Activated CD4-positive, alpha-beta T cell treated with anti-CD3 and anti-CD28 coated beads, Interleukin-2, Interleukin-4, amounts not matched to agents 100 ng/mL and 50 ng/mL, durations not matched to agents 16 hours and 8 hours (primary cell): ENCODE results near the gene SERPINB3.
"Not testable (repeated sequence)": the region's sequence is repeated elsewhere in the genome, so short reads cannot be mapped to it uniquely, and the experiment has no call there.

Experiments used
- DNase-seq: peaks from one replicate; pipeline ENCODE4 v3.0.0-alpha.2; 2020; ENCODE audit warnings: low spot score

SERPINB3 gene

GRCh38 chr18:63661750-63662149, at the start of gene SERPINB3:
Gene SERPINB3, minus strand, starts transcription at chr18:63661893. Its CDS starts 677 bp downstream, at chr18:63661216.
- not testable (repeated sequence) for DNase-seq

DNA sequence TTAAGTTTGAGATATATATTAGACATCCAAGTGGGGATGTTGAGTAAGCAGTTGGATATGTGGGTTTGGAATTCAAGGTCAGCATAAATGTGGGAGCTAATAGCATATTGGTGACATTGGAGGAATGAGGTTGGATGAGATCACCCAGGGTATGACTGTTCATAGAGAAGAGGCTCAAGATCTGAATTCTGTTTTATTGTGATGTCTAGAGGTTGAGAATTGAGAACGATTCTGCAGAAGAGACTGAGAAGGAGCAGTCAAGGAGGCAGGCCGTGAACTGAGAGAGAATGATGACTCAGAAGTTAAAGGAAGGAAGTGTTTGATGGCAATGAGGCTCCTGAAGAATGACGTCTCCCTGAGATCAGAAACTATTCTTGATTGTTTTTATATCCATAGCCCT, 47.0 kb upstream of the SERPINB3 start:
- no peak for DNase-seq

GRCh38 chr18:63707816-63708215, 46.1 kb upstream of the SERPINB3 start:
- no peak for DNase-seq

DNA sequence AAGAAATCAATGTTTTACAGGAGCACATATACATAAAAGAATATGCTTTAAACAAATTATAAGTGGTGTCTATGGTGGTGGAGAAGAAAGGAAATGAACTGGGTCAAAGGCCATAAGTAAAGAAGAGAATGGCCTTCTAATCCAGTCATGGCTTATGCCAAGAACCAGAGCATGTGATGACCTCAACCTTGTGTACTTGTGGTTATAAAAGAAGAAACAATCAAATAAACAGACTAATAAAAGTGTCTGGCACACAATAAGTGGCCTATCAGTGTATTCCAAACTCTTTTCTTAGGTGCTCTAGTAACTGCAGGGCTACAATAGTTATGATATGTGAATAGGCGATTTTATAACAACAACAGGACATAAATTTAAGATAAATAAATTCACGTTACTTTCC, 43.7 kb upstream of the SERPINB3 start:
- no peak for DNase-seq

GRCh38 chr18:63702660-63703059, 41.0 kb upstream of the SERPINB3 start, which contains the start of gene SERPINB11:
Gene SERPINB11, plus strand, starts transcription at chr18:63702960. Its CDS starts 7,234 bp downstream, at chr18:63710194.
- no peak for DNase-seq

GRCh38 chr18:63701952-63702351, 40.3 kb upstream of the SERPINB3 start:
- no peak for DNase-seq

GRCh38 chr18:63700501-63700900, 38.8 kb upstream of the SERPINB3 start:
- no peak for DNase-seq

DNA sequence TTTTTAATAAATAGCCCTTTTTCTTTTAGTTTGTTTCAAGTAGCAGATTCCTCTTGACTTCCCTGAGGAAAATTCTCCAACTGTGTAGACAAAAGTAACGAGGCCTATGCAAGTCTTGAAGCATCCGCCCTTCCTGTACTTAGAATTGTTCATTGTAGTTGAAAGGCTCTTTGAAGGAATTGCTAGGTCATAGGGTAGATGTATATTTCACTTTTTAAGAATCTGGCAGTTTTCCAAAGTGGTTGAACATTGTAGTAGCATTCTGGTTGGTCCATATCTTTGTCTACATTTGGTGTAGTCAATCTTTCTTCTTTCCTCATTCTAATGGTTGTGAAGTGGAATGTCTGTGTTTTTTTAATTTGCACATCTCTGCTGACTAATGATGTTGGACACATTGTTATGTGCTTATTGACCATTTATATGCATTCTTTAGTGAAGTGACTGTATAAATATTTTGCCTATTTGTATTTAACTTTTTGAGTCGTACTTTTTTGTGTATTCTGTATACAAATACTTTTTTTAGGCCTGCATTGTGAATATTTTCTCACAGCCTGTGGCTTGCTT, 35.5 kb upstream of the SERPINB3 start:
- no peak for DNase-seq

- DNase-seq, result no peak
Measured at GRCh38 chr18:63689064-63689463, 27.4 kb upstream of the SERPINB3 start.

DNA sequence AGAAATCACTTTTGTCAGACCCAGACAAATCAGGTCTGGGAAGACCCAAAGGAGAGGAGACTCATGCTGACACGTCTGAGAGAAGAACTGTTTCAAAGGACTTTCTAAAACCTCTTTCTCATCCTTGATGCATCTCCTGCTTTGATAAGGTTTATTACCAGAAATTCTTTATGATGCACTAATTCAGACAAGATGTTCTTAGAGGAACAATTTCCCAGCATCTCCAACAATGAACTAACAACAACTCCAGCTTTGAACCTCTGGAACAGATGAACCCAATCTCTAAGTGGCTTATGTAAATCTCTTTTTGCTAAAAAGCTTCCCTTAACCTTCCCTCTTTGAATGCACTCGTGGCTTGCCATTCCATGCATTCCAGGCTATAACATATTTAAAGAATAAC, 25.2 kb upstream of the SERPINB3 start:
- DNase-seq, result no peak

DNA sequence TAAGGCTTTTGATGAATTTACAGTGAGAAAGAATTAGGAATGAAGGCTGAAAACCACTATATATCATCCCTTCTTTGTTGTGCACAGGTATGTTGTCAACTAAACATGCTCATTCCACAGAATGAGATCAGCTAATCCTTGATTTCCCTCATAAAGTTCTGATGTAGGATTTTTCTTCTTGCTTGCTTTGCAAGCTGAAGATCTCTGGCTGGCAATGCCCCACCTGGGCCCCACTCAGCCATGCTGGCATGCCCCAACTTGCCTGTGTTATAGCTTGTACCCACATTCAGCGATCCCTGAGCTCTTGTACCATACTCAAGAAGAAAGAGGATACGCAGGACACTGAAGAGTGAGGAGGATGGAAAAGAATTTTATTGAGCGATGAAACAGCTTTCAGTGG, 23.0 kb upstream of the SERPINB3 start:
- no peak for DNase-seq

DNA sequence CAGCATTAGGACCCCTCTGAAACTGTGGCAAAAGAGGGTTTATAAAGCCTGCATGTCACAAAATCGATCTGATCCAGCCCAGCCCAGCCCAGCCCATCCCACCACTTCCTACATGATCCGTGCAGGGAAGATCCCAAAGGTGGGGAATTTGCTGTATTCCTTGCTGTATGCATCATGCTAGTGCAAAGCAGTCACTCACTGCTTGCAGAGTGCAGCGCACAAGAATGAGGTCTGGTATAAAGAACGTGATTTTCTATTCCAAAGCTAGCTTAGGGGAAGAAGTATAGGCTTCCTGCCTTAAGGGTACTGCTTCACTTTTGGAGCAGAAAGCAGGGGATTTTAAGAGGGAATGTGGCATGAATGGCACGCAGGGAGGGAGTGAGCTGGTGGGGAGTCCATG, 22.2 kb upstream of the SERPINB3 start:
- no peak for DNase-seq

- no peak for DNase-seq
Measured at GRCh38 chr18:63683152-63683551, 21.5 kb upstream of the SERPINB3 start.

GRCh38 chr18:63681449-63682340, 20.0 kb upstream of the SERPINB3 start:
- no peak for DNase-seq

- no peak for DNase-seq
Measured at GRCh38 chr18:63679820-63680606, 18.3 kb upstream of the SERPINB3 start.

DNA sequence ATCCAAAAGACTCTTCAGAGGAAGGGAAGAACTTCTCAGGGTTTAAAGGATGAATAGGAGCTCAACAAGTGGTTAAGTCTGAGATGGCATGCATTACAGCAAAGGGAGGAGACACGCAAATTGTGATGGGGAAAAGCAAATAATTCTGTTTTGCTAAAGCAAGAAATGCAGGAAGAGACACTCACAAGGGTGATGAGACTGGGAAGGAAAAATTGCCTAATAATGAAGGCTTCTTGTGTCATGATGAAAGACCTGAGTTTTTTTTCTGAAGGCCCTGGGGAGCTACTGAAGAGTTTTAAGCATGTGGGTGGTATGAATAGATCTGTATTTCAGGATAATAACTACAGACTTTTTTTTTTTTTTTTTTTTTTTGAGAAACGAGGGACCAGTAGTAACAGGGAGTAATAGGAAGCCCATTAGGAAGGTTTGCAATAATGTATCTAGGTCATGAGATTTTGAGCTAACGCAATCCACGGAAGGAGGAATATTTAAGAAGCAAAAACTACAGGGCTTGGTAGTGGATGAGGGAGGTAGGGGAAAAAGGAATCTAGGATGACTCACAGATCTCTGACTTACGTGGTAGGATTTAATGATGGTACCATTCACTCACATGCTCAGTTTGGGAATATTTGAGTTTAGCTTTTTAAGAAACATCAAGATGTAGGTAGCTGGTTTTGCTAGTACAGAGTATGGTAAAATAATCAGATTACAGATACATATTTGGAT, 16.0 kb upstream of the SERPINB3 start:
- DNase-seq, result no peak

- DNase-seq, result no peak
Measured at GRCh38 chr18:63676526-63677323, 15.0 kb upstream of the SERPINB3 start.

- no peak for DNase-seq
Measured at GRCh38 chr18:63664571-63664970, 2.9 kb upstream of the SERPINB3 start.

- not testable (repeated sequence) for DNase-seq
Measured at GRCh38 chr18:63658920-63659319, 2.8 kb downstream of the SERPINB3 start.

DNA sequence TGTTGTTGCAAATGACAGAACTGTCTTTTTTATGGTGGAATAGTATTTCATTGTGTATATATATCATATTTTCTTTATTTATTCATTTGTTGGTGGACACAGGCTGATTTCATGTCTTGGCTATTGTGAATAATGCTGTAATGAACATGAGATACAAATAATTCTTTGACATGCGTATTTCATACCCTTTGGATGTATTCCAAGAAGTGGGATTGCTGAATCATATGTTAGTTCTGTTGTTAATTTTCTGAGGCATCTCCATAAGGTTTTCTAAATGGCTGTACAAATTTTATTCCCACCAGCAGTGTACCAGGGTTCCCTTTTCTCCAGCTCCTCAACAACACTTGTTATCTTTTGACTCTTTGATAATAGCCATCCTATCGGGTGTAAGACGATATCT, 11.4 kb downstream of the SERPINB3 start:
- DNase-seq, result not testable (repeated sequence)

DNA sequence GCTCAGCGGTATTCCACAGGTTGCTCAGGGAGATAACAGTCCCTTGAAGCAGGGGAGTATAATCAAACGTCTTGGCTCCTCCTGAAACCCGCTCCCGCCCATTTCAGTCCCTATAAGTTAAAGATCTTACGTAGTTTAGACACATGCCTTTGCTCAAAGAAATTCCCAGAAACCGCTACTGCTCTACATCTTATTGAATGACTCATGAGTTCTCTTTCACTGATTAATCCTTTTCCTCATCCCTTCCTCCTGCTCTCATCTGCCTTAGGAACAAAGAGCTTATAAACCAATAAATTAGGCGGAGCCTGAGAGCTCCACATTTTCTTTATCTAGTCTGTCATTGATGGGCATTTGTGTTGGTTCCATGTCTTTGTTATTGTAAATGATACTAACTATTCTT, 13.5 kb downstream of the SERPINB3 start:
- no peak for DNase-seq
